ENCODE measurements around the gene UBR4.

Gene UBR4

DNA sequence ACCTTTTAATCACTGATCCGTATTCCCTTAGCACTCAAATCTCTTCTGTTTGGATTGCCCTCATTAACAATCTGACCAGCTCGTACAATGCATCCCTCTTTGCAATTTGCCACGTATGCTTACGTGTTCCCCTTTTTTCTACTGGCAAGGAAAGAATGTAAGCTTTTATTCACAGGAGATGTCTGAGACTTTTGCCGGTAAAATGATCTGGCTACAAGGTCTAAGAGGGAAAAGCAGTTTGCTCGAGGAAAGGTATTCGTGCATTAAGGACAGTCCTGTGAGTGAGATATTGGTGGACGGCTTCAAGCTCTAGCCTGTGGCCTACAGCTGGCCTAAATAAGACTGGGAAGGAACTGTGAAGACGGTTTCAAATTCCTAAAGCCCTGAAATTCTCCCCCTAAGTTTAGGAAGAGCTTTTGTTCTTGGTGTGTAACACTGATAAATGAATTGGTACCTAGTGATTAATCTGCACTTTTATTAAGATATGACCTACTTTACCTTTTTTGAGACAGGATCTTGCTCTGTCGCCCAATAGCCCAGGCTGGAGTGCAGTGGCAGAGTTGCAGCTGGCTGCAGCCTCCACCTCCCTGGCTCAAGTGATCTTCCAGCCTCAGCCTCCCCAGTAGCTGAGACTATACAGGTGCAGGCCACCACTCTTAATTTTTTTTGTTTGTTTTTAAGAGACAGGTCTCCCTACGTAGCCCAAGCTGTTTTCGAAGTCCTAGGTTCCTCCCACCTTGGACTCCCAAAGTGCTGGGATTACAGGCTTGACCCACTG lies 895 bp upstream of the UBR4 start:
- Mint-ChIP-seq H3K4me1 (peaks cover 39% of the 10 kb centered on the region), H3K4me3 (peak overlapping the region; percentile 82), H3K9me3 (no peaks in the 10 kb centered on the region), H3K36me3 (ENCODE audit: insufficient read depth) (peaks cover 19% of the 10 kb centered on the region), H3K27me3 (no peaks in the 10 kb centered on the region), H3K27ac (ENCODE audit: low read depth) (peak overlapping the region; percentile 92)
- ATAC-seq (replicated peaks; ENCODE audit: extremely low read depth, poor library complexity, severe bottlenecking) (no peak), DNase-seq (ENCODE audit: low spot score in 2 of 2) (no peak)

- peak; percentile 34 for ATAC-seq (replicated peaks; ENCODE audit: extremely low read depth, poor library complexity, severe bottlenecking)
- H3K36me3 Mint-ChIP-seq (ENCODE audit: insufficient read depth) = peaks cover 19% of the 10 kb centered on the region
- H3K27ac Mint-ChIP-seq (ENCODE audit: low read depth) = peak overlapping the region; percentile 92
- H3K27me3 Mint-ChIP-seq = no peaks in the 10 kb centered on the region
- H3K4me1 Mint-ChIP-seq = peaks cover 53% of the 10 kb centered on the region
- no peak for DNase-seq (ENCODE audit: low spot score in 2 of 2)
- H3K9me3 Mint-ChIP-seq = no peaks in the 10 kb centered on the region
- H3K4me3 Mint-ChIP-seq = peak overlapping the region; percentile 82
These were observed 552 bp downstream of the UBR4 start for GRCh38 chr1:19209439-19209989.

- H3K4me3 Mint-ChIP-seq = peak overlapping the region; percentile 82
- no peak for ATAC-seq (replicated peaks; ENCODE audit: extremely low read depth, poor library complexity, severe bottlenecking)
- no peak for DNase-seq (ENCODE audit: low spot score in 2 of 2)
- no peaks in the 10 kb centered on the region for H3K9me3 Mint-ChIP-seq
- H3K4me1 Mint-ChIP-seq = peaks cover 60% of the 10 kb centered on the region
- peak overlapping the region; percentile 92 for H3K27ac Mint-ChIP-seq (ENCODE audit: low read depth)
- H3K27me3 Mint-ChIP-seq = no peaks in the 10 kb centered on the region
- H3K36me3 Mint-ChIP-seq (ENCODE audit: insufficient read depth) = peaks cover 15% of the 10 kb centered on the region
These were observed 1.2 kb downstream of the UBR4 start for GRCh38 chr1:19208710-19209438.

DNA sequence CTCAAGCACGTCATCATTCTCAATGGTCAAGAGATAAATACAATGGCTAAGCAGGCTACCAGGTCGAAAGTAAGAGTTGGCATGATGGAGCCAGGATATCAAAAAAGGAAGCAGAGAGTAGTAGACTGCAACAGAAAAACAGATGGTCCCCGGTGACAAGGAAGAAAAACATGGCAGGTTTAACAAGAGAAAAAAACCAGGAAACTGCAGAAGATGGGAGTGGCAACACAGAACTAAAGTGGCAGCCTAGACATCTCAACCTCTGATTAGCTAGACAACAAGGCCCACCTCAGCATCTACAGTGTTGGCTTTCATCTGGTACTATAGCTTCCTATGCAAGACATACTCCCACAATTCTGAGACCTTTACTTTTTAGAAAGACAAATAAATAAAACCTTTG lies 3.1 kb downstream of the UBR4 start:
- DNase-seq (ENCODE audit: low spot score in 2 of 2) (no peak), ATAC-seq (replicated peaks; ENCODE audit: extremely low read depth, poor library complexity, severe bottlenecking) (no peak)
- Mint-ChIP-seq H3K27me3 (no peaks in the 10 kb centered on the region), H3K4me1 (peaks cover 69% of the 10 kb centered on the region), H3K36me3 (ENCODE audit: insufficient read depth) (peaks cover 13% of the 10 kb centered on the region), H3K4me3 (peak overlapping the region; percentile 37), H3K9me3 (no peaks in the 10 kb centered on the region), H3K27ac (ENCODE audit: low read depth) (no peak overlapping the region)

GRCh38 chr1:19205845-19206244 lies 4.2 kb downstream of the UBR4 start:
- H3K9me3 Mint-ChIP-seq = no peaks in the 10 kb centered on the region
- ATAC-seq (replicated peaks; ENCODE audit: extremely low read depth, poor library complexity, severe bottlenecking) = no peak
- no peak for DNase-seq (ENCODE audit: low spot score in 2 of 2)
- H3K4me3 Mint-ChIP-seq = no peak overlapping the region
- peaks cover 64% of the 10 kb centered on the region for H3K4me1 Mint-ChIP-seq
- H3K27me3 Mint-ChIP-seq = no peaks in the 10 kb centered on the region
- H3K27ac Mint-ChIP-seq (ENCODE audit: low read depth) = no peak overlapping the region
- peaks cover 16% of the 10 kb centered on the region for H3K36me3 Mint-ChIP-seq (ENCODE audit: insufficient read depth)

DNA sequence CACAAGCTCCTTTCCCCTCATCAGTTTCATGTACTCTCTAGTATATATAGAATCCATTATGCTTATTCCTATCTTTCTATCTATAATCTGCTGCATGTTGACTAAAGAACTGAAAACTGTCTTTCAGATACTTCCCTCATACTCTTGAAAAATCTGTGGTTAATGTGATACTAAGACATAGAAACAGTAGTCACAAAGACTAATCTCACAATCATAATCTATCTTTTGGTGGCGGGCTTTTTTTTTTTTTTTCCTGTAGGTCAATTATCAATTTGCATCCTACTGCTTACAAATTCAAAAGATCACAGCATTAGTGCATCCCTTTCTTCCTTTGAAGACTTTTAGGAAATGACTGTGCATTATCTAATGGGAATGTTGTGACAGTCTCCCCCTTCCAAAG lies 4.7 kb downstream of the UBR4 start:
- H3K27me3 Mint-ChIP-seq = no peaks in the 10 kb centered on the region
- peaks cover 18% of the 10 kb centered on the region for H3K36me3 Mint-ChIP-seq (ENCODE audit: insufficient read depth)
- no peak overlapping the region for H3K27ac Mint-ChIP-seq (ENCODE audit: low read depth)
- peaks cover 59% of the 10 kb centered on the region for H3K4me1 Mint-ChIP-seq
- ATAC-seq (replicated peaks; ENCODE audit: extremely low read depth, poor library complexity, severe bottlenecking) (no peak), DNase-seq (ENCODE audit: low spot score in 2 of 2) (no peak)
- no peaks in the 10 kb centered on the region for H3K9me3 Mint-ChIP-seq
- H3K4me3 Mint-ChIP-seq = no peak overlapping the region

GRCh38 chr1:19204446-19205266 lies 5.4 kb downstream of the UBR4 start:
- H3K27ac Mint-ChIP-seq (ENCODE audit: low read depth) = peak overlapping the region; percentile 17
- H3K27me3 Mint-ChIP-seq = no peaks in the 10 kb centered on the region
- peaks cover 20% of the 10 kb centered on the region for H3K36me3 Mint-ChIP-seq (ENCODE audit: insufficient read depth)
- H3K4me3 Mint-ChIP-seq = no peak overlapping the region
- ATAC-seq (replicated peaks; ENCODE audit: extremely low read depth, poor library complexity, severe bottlenecking) = no peak
- no peak for DNase-seq (ENCODE audit: low spot score in 2 of 2)
- H3K4me1 Mint-ChIP-seq = peaks cover 55% of the 10 kb centered on the region
- H3K9me3 Mint-ChIP-seq = no peaks in the 10 kb centered on the region

GRCh38 chr1:19203440-19203839 lies 6.6 kb downstream of the UBR4 start:
- no peak for ATAC-seq (replicated peaks; ENCODE audit: extremely low read depth, poor library complexity, severe bottlenecking)
- Mint-ChIP-seq H3K4me3 (no peak overlapping the region), H3K9me3 (no peaks in the 10 kb centered on the region), H3K27me3 (no peaks in the 10 kb centered on the region), H3K4me1 (peaks cover 48% of the 10 kb centered on the region), H3K36me3 (ENCODE audit: insufficient read depth) (peaks cover 25% of the 10 kb centered on the region), H3K27ac (ENCODE audit: low read depth) (no peak overlapping the region)
- no peak for DNase-seq (ENCODE audit: low spot score in 2 of 2)

DNA sequence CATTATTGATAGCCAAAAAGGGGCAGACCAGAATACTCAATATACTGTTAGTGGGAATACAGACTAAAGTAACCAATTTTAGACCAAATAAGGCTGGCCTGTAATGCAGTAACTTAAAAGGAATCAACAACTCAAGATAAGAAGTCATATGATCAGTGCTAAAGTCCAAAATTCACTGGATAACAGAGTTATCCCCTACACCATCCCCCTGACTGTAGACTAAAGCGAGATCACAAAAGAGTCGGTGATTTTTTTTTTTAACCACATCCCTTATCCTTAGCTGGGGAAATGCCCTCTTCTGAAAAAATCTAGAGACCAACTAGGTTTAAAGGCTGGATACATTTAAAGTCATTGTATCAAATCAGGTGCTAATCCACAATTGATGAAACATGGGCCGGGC lies 7.7 kb downstream of the UBR4 start:
- H3K4me3 Mint-ChIP-seq = no peak overlapping the region
- no peak overlapping the region for H3K27ac Mint-ChIP-seq (ENCODE audit: low read depth)
- no peaks in the 10 kb centered on the region for H3K27me3 Mint-ChIP-seq
- peaks cover 33% of the 10 kb centered on the region for H3K36me3 Mint-ChIP-seq (ENCODE audit: insufficient read depth)
- no peak for DNase-seq (ENCODE audit: low spot score in 2 of 2)
- ATAC-seq (replicated peaks; ENCODE audit: extremely low read depth, poor library complexity, severe bottlenecking) = no peak
- H3K4me1 Mint-ChIP-seq = peaks cover 43% of the 10 kb centered on the region
- H3K9me3 Mint-ChIP-seq = no peaks in the 10 kb centered on the region

- DNase-seq (ENCODE audit: low spot score in 2 of 2) (no peak), ATAC-seq (replicated peaks; ENCODE audit: extremely low read depth, poor library complexity, severe bottlenecking) (no peak)
- H3K27me3 Mint-ChIP-seq = no peaks in the 10 kb centered on the region
- H3K36me3 Mint-ChIP-seq (ENCODE audit: insufficient read depth) = peaks cover 53% of the 10 kb centered on the region
- H3K4me3 Mint-ChIP-seq = no peak overlapping the region
- H3K9me3 Mint-ChIP-seq = no peaks in the 10 kb centered on the region
- peaks cover 28% of the 10 kb centered on the region for H3K4me1 Mint-ChIP-seq
- H3K27ac Mint-ChIP-seq (ENCODE audit: low read depth) = no peak overlapping the region
These were observed 10.0 kb downstream of the UBR4 start for GRCh38 chr1:19199969-19200604.

DNA sequence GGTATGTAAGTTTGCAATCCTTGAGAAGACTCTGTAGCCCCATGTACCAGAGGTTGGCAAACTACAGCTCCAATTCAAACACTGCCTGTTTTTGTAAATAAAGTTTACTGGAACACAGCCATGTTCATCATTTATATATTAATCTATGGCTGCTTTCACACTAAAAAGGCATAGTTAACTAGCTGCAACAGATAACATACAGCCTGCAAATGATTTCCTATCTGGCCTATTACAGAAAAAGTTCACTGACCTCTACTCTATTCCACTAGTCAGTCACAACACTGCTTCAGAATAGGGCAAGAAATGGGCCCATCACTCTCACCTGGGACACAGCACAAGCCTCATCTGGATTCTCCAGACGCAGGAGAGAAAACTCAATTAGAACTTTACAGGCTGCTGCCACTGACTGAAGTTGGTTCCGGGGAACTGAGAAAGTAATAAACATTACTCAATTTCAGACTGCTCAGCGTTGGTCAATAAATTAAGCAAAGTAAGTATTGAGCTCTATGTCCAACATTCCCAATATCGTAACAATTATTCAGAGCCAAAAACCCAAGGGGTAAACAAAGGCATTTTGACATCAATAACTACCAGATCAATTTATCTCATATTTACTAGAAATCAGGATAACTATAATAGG lies 10.6 kb downstream of the UBR4 start:
- Mint-ChIP-seq H3K4me1 (peaks cover 22% of the 10 kb centered on the region), H3K27me3 (no peaks in the 10 kb centered on the region), H3K27ac (ENCODE audit: low read depth) (no peak overlapping the region), H3K9me3 (no peaks in the 10 kb centered on the region), H3K4me3 (no peak overlapping the region), H3K36me3 (ENCODE audit: insufficient read depth) (peaks cover 57% of the 10 kb centered on the region)
- no peak for ATAC-seq (replicated peaks; ENCODE audit: extremely low read depth, poor library complexity, severe bottlenecking)
- DNase-seq (ENCODE audit: low spot score in 2 of 2) = no peak

DNA sequence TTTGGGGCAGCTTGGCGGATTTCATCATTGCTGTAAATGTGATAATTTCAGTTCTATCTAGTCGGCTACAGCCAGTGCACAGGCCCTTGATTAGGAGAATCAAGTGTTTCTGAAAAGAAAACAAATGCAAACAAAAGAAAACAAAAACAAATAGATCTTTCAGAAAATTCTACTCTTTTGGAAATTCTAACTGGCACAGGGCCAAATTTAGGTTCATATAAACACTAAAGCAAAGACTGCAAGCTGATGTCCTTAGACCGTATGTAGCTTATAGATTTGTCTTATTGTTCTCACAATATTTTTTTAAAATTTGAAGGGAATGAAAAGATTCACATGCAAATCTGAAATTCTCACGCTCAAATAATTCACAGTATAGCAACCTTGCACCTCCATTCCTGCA lies 11.2 kb downstream of the UBR4 start:
- ATAC-seq (replicated peaks; ENCODE audit: extremely low read depth, poor library complexity, severe bottlenecking) (no peak), DNase-seq (ENCODE audit: low spot score in 2 of 2) (no peak)
- Mint-ChIP-seq H3K27ac (ENCODE audit: low read depth) (no peak overlapping the region), H3K36me3 (ENCODE audit: insufficient read depth) (peaks cover 59% of the 10 kb centered on the region), H3K4me1 (peaks cover 16% of the 10 kb centered on the region), H3K4me3 (no peak overlapping the region), H3K9me3 (no peaks in the 10 kb centered on the region), H3K27me3 (no peaks in the 10 kb centered on the region)
